ENCODE results near the gene PEA15. TPM values are rescaled to one million over a fixed set of nuclear protein-coding genes. Genes with fewer than 3 reads are reported as not detected.

PEA15 gene
- total RNA-seq, 3 donors from 2014 or later (not counting 1 experiment from before 2014, with no cell fraction given), result 25.3 to 27.9 (median 25.5) TPM

GRCh38 chr1:160224606-160225005, 19.4 kb downstream of the PEA15 start:
- Histone ChIP-seq H3K27me3 (ENCODE audit: control insufficient read depth, insufficient read depth, low read length) (no peaks in the 10 kb centered on the region), H3K4me3 (ENCODE audit: low read length) (no peak overlapping the region), H3K27ac (ENCODE audit: low read length) (no peak overlapping the region), H3K36me3 (ENCODE audit: control insufficient read depth, insufficient read depth, low read length) (peaks cover 94% of the 10 kb centered on the region), H3K9me3 (ENCODE audit: control insufficient read depth, insufficient read depth, low read length) (no peaks in the 10 kb centered on the region), H3K4me1 (ENCODE audit: control insufficient read depth, insufficient read depth, low read length) (no peaks in the 10 kb centered on the region)
- H3K4me1 Mint-ChIP-seq, result no peaks in the 10 kb centered on the region
- DNase-seq (no peak), ATAC-seq (no peak)
- H3K27ac Mint-ChIP-seq, result no peak overlapping the region
- H3K4me3 Mint-ChIP-seq, result no peak overlapping the region
- intact Hi-C loops (cut with micrococcal nuclease), result no loop called here
- no peak for TF ChIP-seq CTCF (IDR thresholded peaks at IDR 0.05)
- H3K9me3 Mint-ChIP-seq, result no peaks in the 10 kb centered on the region
- no peaks in the 10 kb centered on the region for H3K27me3 Mint-ChIP-seq (ENCODE audit: low read depth in 2 of 2)
- H3K36me3 Mint-ChIP-seq, result peaks cover 9% of the 10 kb centered on the region
- WGBS (ENCODE audit: insufficient coverage), result 100% methylated on average over 2 of the region's 2 CpGs

GRCh38 chr1:160225345-160225744, 20.2 kb downstream of the PEA15 start:
- peaks cover 16% of the 10 kb centered on the region for H3K36me3 Mint-ChIP-seq
- DNase-seq (no peak), ATAC-seq (no peak)

GRCh38 chr1:160226623-160227022, 21.4 kb downstream of the PEA15 start:
- Mint-ChIP-seq H3K27me3 (ENCODE audit: low read depth in 2 of 2) (no peaks in the 10 kb centered on the region), H3K4me3 (no peak overlapping the region), H3K36me3 (peaks cover 17% of the 10 kb centered on the region), H3K9me3 (no peaks in the 10 kb centered on the region), H3K27ac (no peak overlapping the region), H3K4me1 (no peaks in the 10 kb centered on the region)
- no peak for TF ChIP-seq CTCF (IDR thresholded peaks at IDR 0.05)
- 82% methylated on average over 1 of the region's 2 CpGs for WGBS (ENCODE audit: insufficient coverage)
- Histone ChIP-seq H3K27me3 (ENCODE audit: control insufficient read depth, insufficient read depth, low read length) (no peaks in the 10 kb centered on the region), H3K4me3 (ENCODE audit: low read length) (no peak overlapping the region), H3K27ac (ENCODE audit: low read length) (no peak overlapping the region), H3K9me3 (ENCODE audit: control insufficient read depth, insufficient read depth, low read length) (no peaks in the 10 kb centered on the region), H3K4me1 (ENCODE audit: control insufficient read depth, insufficient read depth, low read length) (no peaks in the 10 kb centered on the region), H3K36me3 (ENCODE audit: control insufficient read depth, insufficient read depth, low read length) (peaks cover 93% of the 10 kb centered on the region)
- DNase-seq (no peak), ATAC-seq (no peak)
- intact Hi-C loops (cut with micrococcal nuclease), result no loop called here

More at GRCh38 chr1:160225345-160225744, 20.2 kb downstream of the PEA15 start:
- WGBS (ENCODE audit: insufficient coverage), result 100% methylated on average over 2 of the region's 2 CpGs
- no peak overlapping the region for H3K27ac Mint-ChIP-seq
- H3K4me3 Mint-ChIP-seq, result no peak overlapping the region
- no peaks in the 10 kb centered on the region for H3K9me3 ChIP-seq (ENCODE audit: control insufficient read depth, insufficient read depth, low read length)
- H3K4me1 Mint-ChIP-seq, result no peaks in the 10 kb centered on the region
- no peak overlapping the region for H3K4me3 ChIP-seq (ENCODE audit: low read length)
- H3K36me3 ChIP-seq (ENCODE audit: control insufficient read depth, insufficient read depth, low read length), result peaks cover 93% of the 10 kb centered on the region
- H3K4me1 ChIP-seq (ENCODE audit: control insufficient read depth, insufficient read depth, low read length), result no peaks in the 10 kb centered on the region
- H3K27me3 Mint-ChIP-seq (ENCODE audit: low read depth in 2 of 2), result no peaks in the 10 kb centered on the region
- H3K27me3 ChIP-seq (ENCODE audit: control insufficient read depth, insufficient read depth, low read length), result no peaks in the 10 kb centered on the region
- no peak for TF ChIP-seq CTCF (IDR thresholded peaks at IDR 0.05)
- no peaks in the 10 kb centered on the region for H3K9me3 Mint-ChIP-seq
- H3K27ac ChIP-seq (ENCODE audit: low read length), result no peak overlapping the region
- intact Hi-C loops (cut with micrococcal nuclease), result no loop called here

GRCh38 chr1:160227034-160227433, 21.9 kb downstream of the PEA15 start:
- H3K27ac Mint-ChIP-seq, result no peak overlapping the region
- H3K27me3 ChIP-seq (ENCODE audit: control insufficient read depth, insufficient read depth, low read length), result no peaks in the 10 kb centered on the region
- intact Hi-C loops (cut with micrococcal nuclease), result no loop called here
- H3K36me3 Mint-ChIP-seq, result peaks cover 17% of the 10 kb centered on the region
- no peaks in the 10 kb centered on the region for H3K9me3 Mint-ChIP-seq
- WGBS (ENCODE audit: insufficient coverage), result 95% methylated on average over 4 of the region's 4 CpGs
- no peak for DNase-seq
- H3K4me1 Mint-ChIP-seq, result no peaks in the 10 kb centered on the region
- H3K9me3 ChIP-seq (ENCODE audit: control insufficient read depth, insufficient read depth, low read length), result no peaks in the 10 kb centered on the region
- no peak overlapping the region for H3K4me3 Mint-ChIP-seq
- no peak for TF ChIP-seq CTCF (IDR thresholded peaks at IDR 0.05)
- H3K27me3 Mint-ChIP-seq (ENCODE audit: low read depth in 2 of 2), result no peaks in the 10 kb centered on the region
- no peak for ATAC-seq
- H3K4me1 ChIP-seq (ENCODE audit: control insufficient read depth, insufficient read depth, low read length), result no peaks in the 10 kb centered on the region
- no peak overlapping the region for H3K4me3 ChIP-seq (ENCODE audit: low read length)
- H3K27ac ChIP-seq (ENCODE audit: low read length), result no peak overlapping the region
- H3K36me3 ChIP-seq (ENCODE audit: control insufficient read depth, insufficient read depth, low read length), result peaks cover 94% of the 10 kb centered on the region

All from natural killer cell (primary cell).